HG02798 (cell line): ENCODE data around the gene KLF7.

Experiments
- ATAC-seq: cut with Tn5 transposase; IDR thresholded peaks from one replicate; pipeline ENCODE4 v1.9.1; 2021; ENCODE audit warnings: mild to moderate bottlenecking; ENCODE audit not compliant: unreplicated experiment, poor library complexity

Gene KLF7

DNA sequence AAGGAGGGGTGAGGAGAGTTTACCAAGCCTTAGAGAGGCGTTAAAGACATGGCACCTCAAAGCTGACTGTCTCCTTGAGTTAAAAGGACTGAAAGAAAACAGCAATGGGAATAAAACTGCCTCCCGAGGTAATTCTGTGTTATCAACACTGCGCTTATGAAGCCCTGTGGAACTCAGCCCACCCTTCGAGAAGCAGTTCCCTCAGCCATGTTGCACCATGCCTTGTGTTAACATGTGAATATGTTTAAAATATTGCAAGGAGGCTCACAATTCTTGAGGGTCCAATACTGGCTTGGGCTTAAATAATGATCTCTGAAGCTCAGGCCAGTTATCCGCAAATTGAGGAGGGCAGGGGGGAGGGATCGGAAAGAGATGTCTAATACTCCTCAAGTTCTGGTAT, 14.7 kb downstream of the KLF7 start:
- no peak for ATAC-seq

DNA sequence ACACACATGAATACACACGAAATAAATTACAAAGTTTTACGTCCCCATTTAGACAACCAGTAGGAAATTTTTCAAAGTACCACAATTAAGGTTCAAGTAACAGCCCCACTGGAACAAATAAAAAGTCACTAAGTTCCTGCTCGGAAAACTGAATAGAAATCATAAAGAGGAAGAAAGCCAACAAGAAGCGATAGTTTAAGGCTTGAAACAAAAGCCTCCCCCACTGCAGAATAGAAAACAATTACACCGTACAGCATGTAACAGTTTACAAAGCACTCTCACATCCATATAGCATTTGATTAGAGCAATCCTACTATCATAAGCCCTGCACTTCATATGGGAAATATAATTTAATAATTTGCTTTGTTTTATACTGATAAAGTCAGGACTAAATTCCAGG, 15.5 kb downstream of the KLF7 start:
- peak; percentile 7 for ATAC-seq

DNA sequence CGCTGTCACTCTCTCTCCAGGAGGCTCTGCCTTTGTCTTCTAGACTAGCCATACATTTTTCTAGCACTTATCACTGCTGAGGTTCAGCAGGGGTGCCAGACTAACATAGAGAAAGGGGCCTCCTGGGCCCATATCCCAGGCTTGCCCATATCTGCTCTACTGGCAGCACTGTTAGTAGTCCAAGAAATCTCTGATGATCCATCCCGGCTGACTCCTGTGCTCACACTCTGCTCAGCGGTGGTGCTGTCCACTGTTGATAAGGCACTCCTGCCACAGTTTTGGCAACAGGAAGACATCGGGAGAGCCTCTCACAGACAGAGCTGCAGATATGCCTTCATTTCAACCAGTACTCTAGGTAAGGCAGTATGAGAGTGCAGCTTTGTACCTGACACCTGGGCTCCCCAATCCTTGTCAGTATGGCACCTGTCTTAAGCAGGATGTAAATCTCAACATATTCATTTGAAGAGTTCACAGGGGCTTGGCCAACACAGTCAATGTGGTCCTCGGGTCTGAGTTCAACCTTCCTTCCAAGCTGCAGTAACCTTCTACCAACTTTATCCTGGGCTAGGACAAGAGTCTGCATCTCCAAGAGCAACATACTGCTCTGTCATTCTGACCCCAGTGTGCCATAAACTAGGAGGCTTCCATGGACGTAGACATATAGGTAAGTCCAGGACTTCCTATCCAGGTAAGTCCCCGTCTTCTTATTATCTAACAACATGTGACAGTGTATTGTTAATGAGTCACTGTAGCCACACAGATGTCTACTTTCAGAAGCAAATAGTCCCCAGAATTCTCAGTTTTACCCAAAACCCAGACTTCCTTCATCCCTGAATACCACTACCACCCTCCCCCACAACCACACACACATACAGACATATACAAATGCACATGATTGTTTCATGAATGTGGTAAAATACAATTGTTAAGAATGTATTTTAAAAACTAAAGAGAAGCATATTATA, 16.2 kb downstream of the KLF7 start:
- peak; percentile 87 for ATAC-seq

DNA sequence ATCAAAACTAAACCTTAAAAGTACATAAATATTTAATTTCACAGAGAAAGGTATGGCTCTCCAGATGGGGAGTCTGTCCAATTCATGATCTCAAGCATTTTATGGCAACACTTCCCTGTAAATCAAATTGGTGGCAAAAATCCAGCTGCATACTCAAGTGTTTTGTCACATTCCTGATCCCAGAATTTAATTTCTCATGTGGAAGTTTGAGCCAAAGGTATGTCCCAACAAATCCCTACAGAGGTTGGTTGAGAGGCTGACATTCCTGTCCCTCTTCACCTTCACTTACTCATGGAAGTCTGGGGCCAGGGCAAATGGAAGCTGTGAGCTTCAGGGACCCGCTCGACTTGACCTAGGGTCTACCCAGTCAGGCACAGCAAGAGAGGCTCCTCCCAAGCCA, 17.7 kb downstream of the KLF7 start:
- no peak for ATAC-seq

DNA sequence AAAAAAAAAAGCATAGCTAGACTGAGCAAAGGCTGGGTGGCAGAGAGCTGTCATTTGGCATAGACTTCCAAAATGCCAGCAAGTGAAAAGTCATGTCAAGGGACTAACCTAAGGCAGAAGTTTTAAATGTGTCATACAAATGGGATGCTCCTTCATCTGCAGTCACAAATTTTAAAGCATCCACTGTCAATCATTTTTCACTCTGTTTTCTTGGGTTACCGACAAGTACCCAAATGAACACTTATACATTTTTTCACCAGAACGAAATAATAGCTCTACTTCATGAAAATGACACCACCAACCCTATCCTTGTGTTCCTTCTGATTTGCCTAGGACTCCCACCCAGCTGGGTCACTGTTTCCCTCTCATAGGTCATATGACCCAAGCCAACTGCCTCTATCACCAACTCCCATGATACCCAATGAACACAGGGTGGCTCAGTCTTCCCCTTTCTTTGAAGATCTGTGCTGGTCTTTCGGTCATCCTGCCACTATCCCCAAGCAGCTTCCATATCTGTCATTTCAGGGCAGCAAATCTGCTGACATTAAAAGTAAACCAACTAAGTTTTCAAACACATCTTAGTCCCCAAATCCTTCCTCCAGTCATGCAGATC, 21.5 kb downstream of the KLF7 start:
- ATAC-seq: no peak

DNA sequence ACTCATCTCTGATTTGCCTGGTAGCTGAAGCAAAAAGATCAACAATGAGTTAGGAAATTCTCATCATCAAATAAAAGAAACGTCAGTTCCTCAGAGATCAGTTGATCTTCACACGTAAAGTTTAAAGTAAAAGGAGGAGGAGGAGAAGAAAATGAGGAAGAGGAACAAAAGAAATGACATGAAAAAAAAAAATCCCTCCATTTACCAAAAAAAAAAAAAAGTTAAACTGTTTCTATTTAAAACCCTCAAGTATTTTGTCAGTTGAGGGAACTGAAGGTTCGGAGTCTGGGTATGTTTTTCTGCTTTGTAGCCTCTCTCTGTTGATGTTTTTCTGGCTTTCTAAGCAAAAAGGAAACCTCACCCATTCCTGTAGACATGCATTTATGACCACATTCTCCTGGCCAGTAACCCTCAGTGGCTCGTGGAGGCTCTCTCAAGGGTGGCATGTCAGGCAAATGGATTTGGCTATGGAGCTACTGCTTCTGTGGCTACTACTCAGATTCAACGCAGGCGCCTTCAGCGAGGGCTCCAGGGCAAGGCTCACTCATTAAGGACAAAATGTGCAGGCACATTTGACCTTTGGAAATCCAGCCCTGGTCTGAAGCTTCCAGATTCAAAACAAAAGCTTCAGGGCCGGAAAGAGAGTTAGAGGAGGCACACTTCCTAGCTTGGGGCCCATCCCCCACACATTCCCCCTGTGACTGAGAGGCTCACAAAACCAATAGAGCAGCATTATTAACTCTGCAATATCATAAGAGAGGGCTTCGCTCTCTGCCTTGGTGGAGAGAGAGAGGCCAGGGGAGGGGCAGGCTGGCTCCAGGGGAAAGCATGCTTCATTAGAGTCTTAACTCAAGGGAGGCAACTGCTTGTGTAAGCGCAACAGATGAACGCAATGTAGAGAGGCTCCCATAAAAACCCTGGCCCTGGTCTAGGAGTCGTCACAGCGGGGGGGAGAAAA, 22.3 kb downstream of the KLF7 start:
- peak; percentile 56 for ATAC-seq

DNA sequence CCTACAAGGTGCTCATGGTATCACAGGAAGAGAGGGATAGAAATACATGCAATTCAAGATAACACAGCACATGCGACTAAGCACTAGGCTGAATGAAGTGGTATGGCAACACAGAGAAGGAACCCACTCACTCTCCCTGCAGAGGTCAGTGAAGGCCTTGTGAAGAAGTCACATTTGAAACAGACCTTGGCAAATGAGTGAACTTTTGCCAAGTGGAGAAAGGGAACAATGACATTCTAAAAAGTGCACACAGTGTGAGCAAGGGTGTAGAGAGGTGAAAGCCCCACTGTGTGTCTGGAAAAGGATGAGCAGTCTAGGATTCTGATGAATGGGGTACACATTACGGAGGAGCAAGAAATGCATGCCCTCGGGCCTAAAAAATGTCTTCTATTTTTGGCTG, 23.3 kb downstream of the KLF7 start:
- ATAC-seq: peak; percentile 47

DNA sequence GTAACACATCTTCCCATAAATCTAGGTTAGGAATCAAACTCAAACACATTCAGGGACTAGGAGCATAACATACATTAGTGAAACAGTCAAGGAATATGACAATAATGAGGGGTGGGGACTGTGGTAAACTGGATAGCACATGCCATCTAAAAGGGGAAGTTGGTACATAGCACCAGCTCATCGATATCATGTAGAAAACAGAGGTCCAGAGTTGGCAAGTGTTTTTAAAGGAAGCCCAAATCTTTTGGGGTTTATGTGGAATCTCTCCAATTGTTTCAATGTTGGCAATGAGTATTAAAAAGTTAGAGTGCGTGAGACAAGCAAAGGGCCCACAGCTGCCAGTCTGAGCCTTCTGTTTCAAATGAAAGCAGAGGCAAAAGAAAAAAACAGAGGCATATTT, 24.4 kb downstream of the KLF7 start:
- ATAC-seq: no peak

DNA sequence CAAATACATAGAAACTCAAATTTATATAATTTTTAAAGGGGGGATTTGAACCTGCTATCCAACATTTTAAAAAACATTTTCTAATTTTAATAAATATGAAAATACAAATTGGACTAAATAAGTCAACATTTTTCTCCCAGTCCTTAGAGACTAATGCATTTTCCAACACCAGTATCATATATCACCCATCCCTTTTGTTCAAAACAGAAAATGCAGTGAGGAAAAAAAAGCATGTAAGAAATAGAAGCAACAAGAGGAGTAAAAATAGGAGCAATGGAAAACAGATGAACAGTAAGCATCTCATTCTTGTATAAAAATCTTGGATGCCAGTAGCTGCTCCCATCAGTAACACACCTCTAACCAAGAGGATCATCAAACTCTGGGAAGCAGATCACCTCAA, 25.5 kb downstream of the KLF7 start:
- ATAC-seq: no peak

DNA sequence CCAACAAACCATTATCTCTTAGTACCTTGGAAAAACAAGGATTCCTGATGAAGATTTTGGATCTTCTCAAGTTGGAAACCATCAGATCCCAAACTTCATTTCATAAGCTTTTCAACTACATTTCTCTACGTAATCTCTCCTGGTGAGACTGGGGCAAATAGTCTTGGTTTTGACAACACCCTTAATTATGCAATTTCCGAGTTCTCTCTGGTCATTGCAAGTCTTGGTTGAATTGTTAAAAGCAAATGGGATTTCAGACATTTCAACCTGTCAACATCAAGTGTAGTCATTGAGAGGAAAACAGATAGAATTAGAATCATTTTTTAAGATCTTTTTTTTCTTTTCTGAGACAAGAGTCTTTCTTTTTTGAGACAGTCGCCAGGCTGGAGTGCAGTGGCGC, 26.2 kb downstream of the KLF7 start:
- ATAC-seq: no peak

DNA sequence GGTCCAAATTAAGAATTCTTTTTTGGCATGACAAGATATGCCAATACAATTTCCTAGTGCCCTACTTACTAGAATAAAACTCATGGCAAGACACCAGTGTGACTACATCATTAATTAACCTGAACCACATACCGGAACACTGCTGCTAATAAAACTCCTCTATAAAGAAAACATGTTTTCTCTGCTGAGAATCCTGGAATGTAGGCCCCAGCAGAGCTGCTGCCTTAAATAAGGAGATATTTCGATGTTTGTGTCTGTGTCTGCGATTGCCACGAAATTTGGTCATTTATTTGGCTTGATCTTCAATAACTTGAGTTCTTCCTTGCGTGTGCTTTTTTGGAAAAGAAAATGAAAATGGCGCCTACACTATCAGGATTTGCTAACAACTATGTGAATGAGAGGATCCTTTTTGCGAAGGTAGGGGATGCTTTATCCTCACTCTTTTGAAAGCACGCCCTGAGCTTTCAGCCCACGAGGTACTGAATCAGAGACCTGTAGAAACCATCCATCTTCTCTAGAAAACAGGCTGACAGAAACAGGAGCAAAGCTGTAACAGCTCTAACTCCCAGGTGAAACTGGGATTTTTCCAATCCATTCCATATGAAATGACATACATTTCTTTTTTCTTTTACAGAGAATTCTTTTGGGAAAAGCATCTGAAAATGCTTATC, 27.0 kb downstream of the KLF7 start:
- ATAC-seq: no peak

DNA sequence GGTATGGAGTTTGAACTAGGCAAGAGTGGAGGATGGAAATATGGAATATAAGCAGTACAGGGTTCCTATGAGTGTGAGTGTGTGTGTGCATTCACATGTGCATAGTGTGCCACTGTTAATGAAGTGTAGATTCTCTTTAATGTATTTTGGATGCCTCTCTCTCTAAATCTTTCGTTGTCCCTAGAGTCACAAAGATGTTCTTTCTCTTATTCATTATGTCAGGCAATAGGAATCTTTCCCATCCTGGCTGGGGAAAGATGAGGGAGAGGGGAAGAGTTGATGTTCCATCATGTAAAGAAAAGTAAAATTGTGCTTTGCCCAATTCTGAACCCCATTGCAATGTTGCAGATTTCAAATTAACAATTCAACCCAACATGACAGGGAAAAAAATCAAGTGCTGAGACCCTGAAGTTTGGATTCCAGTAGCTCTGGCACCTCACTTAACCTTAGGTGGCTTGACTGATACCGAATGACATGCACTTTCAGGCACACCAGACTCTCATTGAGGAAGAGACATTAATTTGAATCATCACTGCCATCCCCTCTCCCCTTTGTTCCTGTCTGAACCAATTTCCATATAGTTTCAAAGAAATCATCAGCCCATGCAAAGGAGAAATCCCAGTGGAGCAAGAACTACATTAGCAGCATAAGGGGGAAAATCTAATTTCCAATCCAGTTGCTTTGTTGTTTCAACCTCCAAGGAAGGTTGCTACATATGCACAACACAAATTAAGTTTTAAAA, 28.0 kb downstream of the KLF7 start:
- ATAC-seq: no peak

DNA sequence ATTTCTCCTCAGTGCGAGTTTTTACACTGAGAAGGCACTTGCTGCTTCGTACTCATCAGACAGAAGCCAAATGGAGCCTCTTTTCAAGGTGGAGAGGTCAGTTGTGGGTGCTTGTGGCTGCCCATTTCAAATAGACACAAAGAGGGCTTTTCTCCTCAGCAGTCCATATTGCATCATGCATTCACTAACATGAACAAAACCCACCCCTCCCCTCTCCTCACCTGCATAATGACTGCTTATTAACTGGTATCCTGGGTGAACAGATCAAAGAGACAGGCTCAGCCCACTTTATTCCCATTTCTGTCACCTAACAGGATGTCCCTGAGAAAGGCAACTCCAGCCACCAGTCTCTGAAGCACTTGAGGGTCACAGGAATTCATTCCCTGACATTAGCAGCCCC, 28.9 kb downstream of the KLF7 start:
- ATAC-seq: no peak

DNA sequence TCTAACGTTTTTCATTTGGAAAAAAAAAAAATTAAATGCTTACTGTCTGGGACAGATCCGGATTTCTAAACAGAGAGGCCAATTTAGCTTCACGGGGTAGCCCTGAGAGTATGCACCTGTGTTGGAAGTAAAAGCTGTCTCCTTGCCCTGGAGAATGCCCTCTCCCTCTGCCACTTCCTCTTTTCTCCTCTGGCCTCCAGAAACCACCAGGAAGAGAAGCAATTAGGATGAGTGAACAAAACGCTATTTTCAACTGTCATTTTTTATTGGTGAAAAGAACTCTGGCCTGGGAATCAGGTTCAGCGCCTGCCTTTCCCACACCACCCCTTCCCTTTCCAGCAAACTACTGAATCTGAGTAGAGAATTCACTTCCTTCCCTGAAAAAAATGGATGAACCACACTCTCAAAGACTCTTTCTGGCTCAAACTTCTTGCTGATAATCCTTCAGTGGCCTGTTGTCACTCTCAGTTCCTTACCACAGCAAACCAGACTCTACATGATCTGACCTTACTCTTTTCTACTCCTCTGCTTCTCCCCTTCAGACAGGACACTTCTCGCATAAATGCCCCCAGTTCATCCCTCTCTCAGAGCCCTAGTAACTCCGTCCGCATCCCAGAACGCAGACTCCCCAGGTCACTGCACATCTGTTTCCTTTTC, 29.8 kb downstream of the KLF7 start:
- ATAC-seq: no peak

DNA sequence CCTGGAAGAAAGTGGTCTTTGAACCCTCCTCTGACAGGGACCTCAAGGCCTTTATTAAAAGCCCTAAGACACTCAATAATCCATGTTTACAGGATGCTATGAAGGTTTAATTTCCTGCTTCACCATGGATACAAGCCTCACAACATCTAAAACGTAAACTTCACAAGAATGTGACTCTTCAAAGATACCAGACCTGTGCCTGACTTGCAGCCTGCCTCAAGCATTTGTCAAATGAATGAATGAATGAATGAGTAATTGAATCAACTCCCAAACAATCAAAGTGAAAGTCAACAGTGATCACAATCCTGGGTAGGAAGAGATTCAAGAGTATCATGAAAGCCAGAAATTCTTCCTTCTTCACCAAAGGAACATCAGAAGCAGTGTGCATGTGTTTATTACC, 30.4 kb downstream of the KLF7 start:
- no peak for ATAC-seq

DNA sequence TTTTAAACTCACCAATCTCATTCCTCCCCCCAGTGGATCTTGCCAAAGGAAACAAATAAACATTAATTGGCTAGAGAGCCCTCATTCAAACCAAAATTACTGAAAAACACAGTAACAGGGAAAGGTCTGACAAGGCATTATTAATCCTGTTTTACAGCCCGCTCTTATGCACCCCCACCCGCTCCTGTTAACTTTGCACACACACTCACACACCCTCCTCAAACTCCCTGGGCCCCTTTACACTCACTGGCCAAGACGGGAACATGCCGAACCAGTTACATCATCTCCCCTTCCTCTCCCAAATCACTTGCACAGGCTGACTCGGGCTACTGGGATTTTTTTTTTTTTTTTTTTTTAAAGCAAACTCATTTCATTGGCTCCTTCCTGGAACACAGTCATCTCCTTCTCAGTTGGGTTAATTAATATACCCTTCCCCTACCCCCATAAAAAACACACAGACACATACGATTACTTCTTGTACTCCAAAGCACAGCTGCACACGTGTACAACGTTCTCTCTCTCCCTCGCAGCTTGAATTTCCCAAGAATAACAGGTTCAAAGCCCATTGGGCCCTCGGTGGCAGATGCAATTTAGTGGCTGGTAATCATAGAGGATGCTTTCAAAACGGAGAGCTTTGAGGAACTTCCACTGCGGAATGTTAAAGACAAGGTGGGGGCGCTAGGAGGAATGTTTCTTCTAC, 31.8 kb downstream of the KLF7 start:
- ATAC-seq: no peak

DNA sequence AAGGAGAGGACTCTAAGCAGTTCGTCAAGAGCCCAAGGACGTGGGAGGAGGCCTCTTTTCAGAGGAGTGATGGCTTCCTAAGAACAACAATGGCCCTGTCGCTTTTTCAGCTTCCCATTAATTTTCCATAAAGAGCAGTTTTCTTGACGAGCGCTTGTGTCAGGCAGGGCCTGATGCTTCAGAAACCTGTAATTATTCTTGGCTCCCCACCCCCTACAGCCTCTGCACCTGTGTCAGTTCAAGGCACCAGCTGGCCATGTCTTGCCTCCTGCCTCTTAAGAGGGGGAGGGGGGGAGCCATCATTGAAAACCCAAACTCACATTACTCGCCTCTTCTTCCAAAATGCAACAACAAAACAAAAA, 32.3 kb downstream of the KLF7 start:
- no peak for ATAC-seq

DNA sequence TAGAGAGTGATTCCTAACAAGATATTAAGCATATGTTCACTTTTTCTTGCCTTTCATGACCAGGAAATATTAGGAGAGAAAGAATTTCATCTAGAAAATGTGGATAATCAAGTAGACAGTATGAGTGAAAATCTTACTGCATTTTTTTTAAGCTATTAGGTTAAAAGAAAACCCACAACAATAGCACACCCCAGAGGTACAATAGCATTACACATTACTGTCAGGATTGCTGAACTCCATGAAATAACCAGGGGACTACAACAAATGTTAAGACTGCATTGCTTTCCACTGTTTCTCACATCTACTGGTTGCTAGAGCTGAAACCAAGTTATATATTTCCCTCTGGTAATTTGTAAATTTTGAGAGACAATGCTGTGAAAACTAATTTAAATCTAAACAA, 33.7 kb downstream of the KLF7 start:
- no peak for ATAC-seq

DNA sequence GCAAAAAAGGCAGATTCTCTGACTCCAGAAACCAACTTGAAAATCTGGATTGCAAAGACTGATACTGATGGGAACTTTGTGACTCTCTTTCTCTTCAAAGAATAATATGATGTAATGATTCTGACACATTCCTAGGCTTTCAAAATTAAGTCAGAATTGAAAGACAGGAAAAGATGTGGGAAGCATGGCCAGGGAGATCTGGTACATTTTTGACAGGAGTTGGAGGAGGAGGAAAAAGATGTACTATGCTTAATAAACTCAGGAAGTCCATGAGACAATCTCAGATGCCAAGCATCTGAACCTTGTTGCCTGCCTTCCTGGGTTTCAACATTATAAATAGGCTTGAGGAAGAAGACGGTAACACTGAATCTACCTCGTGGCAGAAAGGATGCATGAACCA, 34.2 kb downstream of the KLF7 start:
- ATAC-seq: no peak
